Fibroblast of lung (primary cell): ENCODE results near the gene COL7A1. TPM values are rescaled to one million over a fixed set of nuclear protein-coding genes. Genes with fewer than 3 reads are reported as not detected.

Source experiments
- DNase-seq, 2 donors: peaks; one replicate each; pipeline versions ENCODE4 v3.0.0 to v3.0.0-alpha.2; 2010; ENCODE audit warnings: low read depth in 2 of 2
- H2AFZ ChIP-seq: 2 replicates; pipeline ENCODE4 v1.5.1; 2012; ENCODE audit warnings: low read length, control low read depth, inconsistent platforms
- H3K27ac ChIP-seq: 2 replicates; pipeline ENCODE4 v1.5.1; 2011; ENCODE audit warnings: low read length, control low read depth; ENCODE audit not compliant: insufficient read depth
- H3K27me3 ChIP-seq: 2 replicates; pipeline ENCODE4 v1.5.1; 2011; ENCODE audit warnings: mild to moderate bottlenecking, low read length; ENCODE audit not compliant: control insufficient read depth, insufficient read depth
- H3K36me3 ChIP-seq: 2 replicates; pipeline ENCODE4 v1.5.1; 2011; ENCODE audit warnings: low read length; ENCODE audit not compliant: control insufficient read depth, insufficient read depth
- H3K4me1 ChIP-seq: 2 replicates; pipeline ENCODE4 v1.5.1; 2011; ENCODE audit warnings: low read length; ENCODE audit not compliant: control insufficient read depth, insufficient read depth; ENCODE audit errors: extremely low read depth
- H3K4me2 ChIP-seq: 2 replicates; pipeline ENCODE4 v1.5.1; 2011; ENCODE audit warnings: low read length, control low read depth; ENCODE audit not compliant: insufficient read depth; ENCODE audit errors: extremely low read depth
- H3K4me3 ChIP-seq, 4 experiments: fragments of 200-600 bp in 1 of 4; sonication (generic) in 1 of 4; replicated peaks in 1 of 4; 2 replicates each; pipeline ENCODE4 v1.5.1; 2011 to 2016; ENCODE audit warnings: low read length in 4 of 4, low read depth in 3 of 4, mild to moderate bottlenecking in 3 of 4, control low read depth in 2 of 4, inconsistent platforms in 1 of 4, mixed read lengths in 1 of 4; ENCODE audit not compliant: insufficient read depth in 1 of 4; ENCODE audit errors: control extremely low read depth in 1 of 4
- H3K79me2 ChIP-seq: 2 replicates; pipeline ENCODE4 v1.5.1; 2012; ENCODE audit warnings: mild to moderate bottlenecking, low read length, inconsistent platforms; ENCODE audit not compliant: control insufficient read depth, insufficient read depth
- H3K9ac ChIP-seq: 2 replicates; pipeline ENCODE4 v1.5.1; 2011; ENCODE audit warnings: mild to moderate bottlenecking, low read length, control low read depth; ENCODE audit not compliant: insufficient read depth
- H3K9me3 ChIP-seq: 2 replicates; pipeline ENCODE4 v1.5.1; 2012; ENCODE audit warnings: low read depth, low read length; ENCODE audit not compliant: control insufficient read depth, insufficient read depth
- H4K20me1 ChIP-seq: 2 replicates; pipeline ENCODE4 v1.5.1; 2011; ENCODE audit warnings: low read length; ENCODE audit not compliant: control insufficient read depth, insufficient read depth; ENCODE audit errors: extremely low read depth
- EZH2 ChIP-seq: IDR thresholded peaks from 2 replicates; pipeline ENCODE4 v1.5.1; 2012; ENCODE audit warnings: low read length, control low read depth, mild to moderate bottlenecking; ENCODE audit errors: missing control alignments
- polyA plus RNA-seq, 2 donors: library from polyadenylated mRNA; depleted of rRNA in 1 of 2; stranded (reverse) in 1 of 2; unstranded in 1 of 2; fragments of >200 nt; gene quantifications; 2 replicates each; pipeline ENCODE4 v1.2.1, GENCODE V29; 2011 to 2012; ENCODE audit warnings: missing spikeins in 1 of 2
- total RNA-seq: library from RNA; depleted of rRNA; stranded (reverse); fragments of >200 nt; gene quantifications from 2 replicates; pipeline ENCODE4 v1.2.1, GENCODE V29; 2014
- TF ChIP-seq, protein P1 (sequence below), 2 donors: IDR thresholded peaks in 1 of 2; conservative IDR thresholded peaks in 1 of 2; 1 replicate in 1 of 2; 2 replicates in 1 of 2; pipeline ENCODE4 v1.5.1; 2011 to 2012; ENCODE audit warnings: low read length in 2 of 2, control low read depth in 1 of 2, inconsistent platforms in 1 of 2, low read depth in 1 of 2, mild to moderate bottlenecking in 1 of 2

COL7A1 gene
- total and polyA plus RNA-seq, 2 donors (not counting 1 experiment from before 2014, with no cell fraction given): 3.4 to 36.7 TPM

DNA sequence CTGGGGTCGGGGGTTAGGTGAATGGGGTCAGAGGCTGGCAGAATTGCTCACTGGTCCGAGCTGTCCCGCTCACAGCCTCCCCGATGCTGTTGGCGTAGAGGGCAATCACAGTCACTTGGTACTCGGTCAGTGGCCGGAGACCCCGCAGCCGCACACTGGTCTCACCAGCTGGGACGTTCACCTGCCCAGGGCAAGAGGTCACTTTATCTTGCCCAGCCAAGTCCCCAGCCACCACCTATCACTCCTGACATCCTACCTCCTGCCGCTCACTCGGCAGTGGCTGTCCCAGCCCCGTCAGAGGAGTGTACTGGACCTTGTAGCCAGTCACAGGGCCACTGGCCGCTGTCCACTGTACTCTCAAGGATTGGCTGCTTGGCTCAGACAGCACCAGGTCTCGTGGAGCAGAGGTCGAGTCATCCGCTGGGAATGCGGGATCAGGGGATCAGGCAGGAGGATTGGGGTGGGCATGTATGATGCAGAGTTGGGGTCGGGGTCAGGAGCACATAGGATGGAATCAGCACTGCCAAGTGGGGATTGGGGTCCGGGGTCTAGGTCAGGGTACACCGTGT lies 2.5 kb downstream of the COL7A1 start:
- Histone ChIP-seq H3K4me1 (peaks cover 25% of the 10 kb centered on the region), H3K9ac (no peak overlapping the region), H3K9me3 (no peaks in the 10 kb centered on the region), H3K36me3 (peaks cover 8% of the 10 kb centered on the region), H4K20me1 (no peaks in the 10 kb centered on the region), H3K27ac (no peak overlapping the region), H3K27me3 (no peaks in the 10 kb centered on the region), H3K4me3 (no peak overlapping the region), H2AFZ (no peak overlapping the region), H3K4me2 (no peak overlapping the region), H3K79me2 (no peaks in the 10 kb centered on the region)
- no peak for DNase-seq
- TF ChIP-seq EZH2: no peak
- TF ChIP-seq, protein P1, sequence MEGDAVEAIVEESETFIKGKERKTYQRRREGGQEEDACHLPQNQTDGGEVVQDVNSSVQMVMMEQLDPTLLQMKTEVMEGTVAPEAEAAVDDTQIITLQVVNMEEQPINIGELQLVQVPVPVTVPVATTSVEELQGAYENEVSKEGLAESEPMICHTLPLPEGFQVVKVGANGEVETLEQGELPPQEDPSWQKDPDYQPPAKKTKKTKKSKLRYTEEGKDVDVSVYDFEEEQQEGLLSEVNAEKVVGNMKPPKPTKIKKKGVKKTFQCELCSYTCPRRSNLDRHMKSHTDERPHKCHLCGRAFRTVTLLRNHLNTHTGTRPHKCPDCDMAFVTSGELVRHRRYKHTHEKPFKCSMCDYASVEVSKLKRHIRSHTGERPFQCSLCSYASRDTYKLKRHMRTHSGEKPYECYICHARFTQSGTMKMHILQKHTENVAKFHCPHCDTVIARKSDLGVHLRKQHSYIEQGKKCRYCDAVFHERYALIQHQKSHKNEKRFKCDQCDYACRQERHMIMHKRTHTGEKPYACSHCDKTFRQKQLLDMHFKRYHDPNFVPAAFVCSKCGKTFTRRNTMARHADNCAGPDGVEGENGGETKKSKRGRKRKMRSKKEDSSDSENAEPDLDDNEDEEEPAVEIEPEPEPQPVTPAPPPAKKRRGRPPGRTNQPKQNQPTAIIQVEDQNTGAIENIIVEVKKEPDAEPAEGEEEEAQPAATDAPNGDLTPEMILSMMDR (conservative IDR thresholded peaks at IDR 0.05 in 1 of 2, IDR thresholded peaks at IDR 0.05 in 1 of 2; ENCODE audit: low read depth in 1 of 2, low read length in 2 of 2): no peak

DNA sequence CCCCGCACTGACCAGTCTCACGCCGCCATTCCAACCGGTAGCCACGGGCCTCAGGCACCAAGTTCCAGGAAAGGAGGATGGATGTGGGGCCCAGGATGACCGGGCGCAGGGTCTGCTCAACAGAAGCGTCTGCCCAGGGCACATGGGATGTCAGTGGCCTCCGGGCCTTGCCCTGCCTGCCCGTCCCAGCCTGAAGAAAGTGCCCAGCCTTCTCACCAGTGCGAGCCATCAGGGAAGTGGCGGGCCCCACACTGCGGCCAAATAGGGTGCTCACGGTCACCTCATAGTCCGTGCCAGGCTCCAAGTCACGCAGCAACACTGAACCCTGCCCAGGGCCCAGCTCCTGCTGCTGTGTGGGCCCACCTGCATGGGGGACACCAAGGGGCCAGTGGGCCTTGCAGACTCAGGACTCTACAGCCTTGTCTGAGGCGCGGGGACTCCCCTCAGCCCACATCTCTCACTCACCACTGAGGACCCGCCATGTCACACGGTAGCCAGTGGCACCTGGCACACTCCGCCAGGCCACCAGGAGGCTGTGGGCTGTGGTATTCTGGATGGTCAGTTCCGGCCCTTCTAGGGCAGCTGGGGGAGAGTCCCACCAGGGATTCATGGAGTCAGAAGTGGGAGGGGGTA lies 3.1 kb downstream of the COL7A1 start:
- Histone ChIP-seq H3K27me3 (no peaks in the 10 kb centered on the region), H3K27ac (no peak overlapping the region), H3K4me3 (no peak overlapping the region), H2AFZ (no peak overlapping the region), H3K9ac (no peak overlapping the region), H3K4me1 (peaks cover 20% of the 10 kb centered on the region), H3K4me2 (no peak overlapping the region), H4K20me1 (no peaks in the 10 kb centered on the region), H3K9me3 (no peaks in the 10 kb centered on the region), H3K36me3 (peaks cover 7% of the 10 kb centered on the region), H3K79me2 (no peaks in the 10 kb centered on the region)
- TF ChIP-seq EZH2: no peak
- TF ChIP-seq, protein P1 (conservative IDR thresholded peaks at IDR 0.05 in 1 of 2, IDR thresholded peaks at IDR 0.05 in 1 of 2; ENCODE audit: low read depth in 1 of 2, low read length in 2 of 2): no peak
- DNase-seq: no peak

DNA sequence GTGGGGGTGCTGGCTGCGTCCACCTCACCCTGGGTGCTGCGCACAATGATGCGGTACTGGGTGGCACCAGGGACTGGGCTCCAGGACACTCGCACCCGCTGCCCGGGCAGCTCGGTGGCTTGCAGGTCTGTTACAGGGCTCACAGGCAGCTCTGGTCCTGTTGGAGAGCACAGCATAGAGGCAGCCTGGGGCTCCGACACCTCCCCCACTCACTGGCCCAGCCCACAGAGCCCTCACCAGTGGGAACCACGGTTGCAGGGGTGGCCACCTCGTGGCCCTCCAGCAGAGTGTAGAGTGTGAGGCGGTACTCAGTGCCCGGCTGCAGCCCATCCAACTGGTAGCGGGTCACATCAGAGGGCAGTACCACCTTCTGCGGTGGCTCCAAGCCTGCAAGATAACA lies 3.7 kb downstream of the COL7A1 start:
- Histone ChIP-seq H3K9me3 (no peaks in the 10 kb centered on the region), H3K4me1 (peaks cover 19% of the 10 kb centered on the region), H2AFZ (no peak overlapping the region), H3K27ac (no peak overlapping the region), H3K36me3 (peaks cover 7% of the 10 kb centered on the region), H3K4me3 (no peak overlapping the region), H4K20me1 (no peaks in the 10 kb centered on the region), H3K27me3 (no peaks in the 10 kb centered on the region), H3K4me2 (no peak overlapping the region), H3K79me2 (no peaks in the 10 kb centered on the region), H3K9ac (no peak overlapping the region)
- no peak for DNase-seq
- TF ChIP-seq, protein P1 (conservative IDR thresholded peaks at IDR 0.05 in 1 of 2, IDR thresholded peaks at IDR 0.05 in 1 of 2; ENCODE audit: low read depth in 1 of 2, low read length in 2 of 2): no peak
- no peak for TF ChIP-seq EZH2
